H9 (cell line): ENCODE results near the gene PEX14. TPM values are rescaled to one million over a fixed set of nuclear protein-coding genes. Genes with fewer than 3 reads are reported as not detected.

ENCODE experiments used
- DNase-seq: peaks from one replicate; pipeline ENCODE4 v3.0.0-alpha.2; 2017
- H2AFZ ChIP-seq: one replicate; pipeline ENCODE4 v1.6.1; 2013; ENCODE audit warnings: mild to moderate bottlenecking, low read length, control low read depth, moderate library complexity
- H2AK5ac ChIP-seq: 2 replicates; pipeline ENCODE4 v1.6.1; 2013; ENCODE audit warnings: low read length, control low read depth, mixed read lengths; ENCODE audit not compliant: insufficient read length
- H2BK120ac ChIP-seq: one replicate; pipeline ENCODE4 v1.6.1; 2013; ENCODE audit warnings: low read depth, mild to moderate bottlenecking, low read length, control low read depth, inconsistent platforms; ENCODE audit not compliant: poor library complexity, severe bottlenecking
- H2BK12ac ChIP-seq: 2 replicates; pipeline ENCODE4 v1.6.1; 2013; ENCODE audit warnings: low read length, control low read depth, mixed read lengths, low read depth; ENCODE audit not compliant: insufficient read length
- H2BK15ac ChIP-seq: 2 replicates; pipeline ENCODE4 v1.6.1; 2013; ENCODE audit warnings: low read depth, low read length, control low read depth
- H2BK20ac ChIP-seq: one replicate; pipeline ENCODE4 v1.6.1; 2013; ENCODE audit warnings: low read depth, mild to moderate bottlenecking, low read length, control low read depth, inconsistent platforms; ENCODE audit not compliant: poor library complexity, severe bottlenecking
- H2BK5ac ChIP-seq: 2 replicates; pipeline ENCODE4 v1.6.1; 2013; ENCODE audit warnings: low read length, control low read depth, mixed read lengths; ENCODE audit not compliant: insufficient read length
- H3K14ac ChIP-seq: 2 replicates; pipeline ENCODE4 v1.6.1; 2013; ENCODE audit warnings: low read length, control low read depth; ENCODE audit not compliant: insufficient read depth
- H3K18ac ChIP-seq: 2 replicates; pipeline ENCODE4 v1.6.1; 2013; ENCODE audit warnings: low read depth, mild to moderate bottlenecking, mixed read lengths, low read length, control low read depth; ENCODE audit not compliant: insufficient read length
- H3K23ac ChIP-seq: 2 replicates; pipeline ENCODE4 v1.6.1; 2013; ENCODE audit warnings: low read length, control low read depth, mixed read lengths, low read depth; ENCODE audit not compliant: insufficient read length
- H3K23me2 ChIP-seq: 2 replicates; pipeline ENCODE4 v1.6.1; 2013; ENCODE audit warnings: low read depth, mild to moderate bottlenecking, mixed read lengths, low read length, control low read depth; ENCODE audit not compliant: insufficient read length, poor library complexity, severe bottlenecking
- H3K27ac ChIP-seq: 2 replicates; pipeline ENCODE4 v1.5.1; 2013; ENCODE audit warnings: low read length, control low read depth, mixed read lengths, low read depth; ENCODE audit not compliant: insufficient read length
- H3K27me3 ChIP-seq: 2 replicates; pipeline ENCODE4 v1.6.1; 2013; ENCODE audit warnings: low read length, control low read depth, inconsistent platforms; ENCODE audit not compliant: insufficient read depth
- H3K4ac ChIP-seq: 2 replicates; pipeline ENCODE4 v1.6.1; 2013; ENCODE audit warnings: low read depth, mild to moderate bottlenecking, control low read depth, inconsistent platforms, low read length, moderate library complexity
- H3K4me1 ChIP-seq: 2 replicates; pipeline ENCODE4 v1.6.1; 2013; ENCODE audit warnings: low read length, control low read depth, inconsistent platforms; ENCODE audit not compliant: insufficient read depth
- H3K4me2 ChIP-seq: 2 replicates; pipeline ENCODE4 v1.6.1; 2013; ENCODE audit warnings: low read length, control low read depth, mixed read lengths; ENCODE audit not compliant: insufficient read length, insufficient read depth
- H3K56ac ChIP-seq: 2 replicates; pipeline ENCODE4 v1.6.1; 2013; ENCODE audit warnings: low read depth, mild to moderate bottlenecking, mixed read lengths, low read length, control low read depth; ENCODE audit not compliant: insufficient read length
- H3K79me1 ChIP-seq: 2 replicates; pipeline ENCODE4 v1.6.1; 2013; ENCODE audit warnings: low read depth, mild to moderate bottlenecking, moderate library complexity, low read length, control low read depth, inconsistent platforms; ENCODE audit not compliant: insufficient read depth, poor library complexity, severe bottlenecking
- H3K79me2 ChIP-seq: 2 replicates; pipeline ENCODE4 v1.6.1; 2013; ENCODE audit warnings: low read length, control low read depth, inconsistent platforms; ENCODE audit not compliant: insufficient read depth
- H3K9ac ChIP-seq: 2 replicates; pipeline ENCODE4 v1.6.1; 2013; ENCODE audit warnings: low read length, control low read depth, mixed read lengths; ENCODE audit not compliant: insufficient read length; ENCODE audit errors: extremely low read depth
- H3K9me3 ChIP-seq: one replicate; pipeline ENCODE4 v1.6.1; 2013; ENCODE audit warnings: low read depth, low read length, inconsistent platforms; ENCODE audit not compliant: control insufficient read depth
- H3T11ph ChIP-seq: one replicate; pipeline ENCODE4 v1.6.1; 2013; ENCODE audit warnings: mild to moderate bottlenecking, low read length, control low read depth, inconsistent platforms
- H4K20me1 ChIP-seq: one replicate; pipeline ENCODE4 v1.6.1; 2013; ENCODE audit not compliant: control insufficient read depth, insufficient read length, insufficient read depth
- H4K5ac ChIP-seq: 2 replicates; pipeline ENCODE4 v1.6.1; 2013; ENCODE audit warnings: low read depth, mild to moderate bottlenecking, mixed read lengths, low read length, control low read depth; ENCODE audit not compliant: insufficient read length
- H4K8ac ChIP-seq: replicated peaks from 2 replicates; pipeline ENCODE4 v1.6.1; 2013; ENCODE audit warnings: low read length, control low read depth, mixed read lengths, low read depth; ENCODE audit not compliant: insufficient read length
- H4K91ac ChIP-seq: 2 replicates; pipeline ENCODE4 v1.6.1; 2013; ENCODE audit warnings: low read depth, mild to moderate bottlenecking, moderate library complexity, mixed read lengths, low read length, control low read depth; ENCODE audit not compliant: insufficient read length
- H3K27ac Mint-ChIP-seq, 3 experiments: 2 replicates in 2 of 3; 3 replicates in 1 of 3; pipeline ENCODE4 v1.8.0; 2020 to 2021; ENCODE audit warnings: mixed read lengths in 3 of 3, mild to moderate bottlenecking in 1 of 3, moderate library complexity in 1 of 3
- H3K27me3 Mint-ChIP-seq: 2 replicates; pipeline ENCODE4 v1.8.0; 2021; ENCODE audit warnings: low read depth, mild to moderate bottlenecking, moderate library complexity, mixed read lengths
- H3K36me3 Mint-ChIP-seq, 3 experiments: 2 replicates in 2 of 3; 3 replicates in 1 of 3; pipeline ENCODE4 v1.8.0; 2020 to 2021; ENCODE audit warnings: low read depth in 3 of 3, mixed read lengths in 3 of 3; ENCODE audit not compliant: insufficient read depth in 1 of 3
- H3K4me1 Mint-ChIP-seq, 2 experiments: 2 replicates each; pipeline ENCODE4 v1.8.0; 2020; ENCODE audit warnings: mixed read lengths in 2 of 2
- H3K4me3 Mint-ChIP-seq, 2 experiments: 2 replicates in 1 of 2; 3 replicates in 1 of 2; pipeline ENCODE4 v1.8.0; 2020 to 2021; ENCODE audit warnings: mild to moderate bottlenecking in 2 of 2, mixed read lengths in 2 of 2, moderate library complexity in 1 of 2
- H3K9me3 Mint-ChIP-seq, 2 experiments: 2 replicates in 1 of 2; 3 replicates in 1 of 2; pipeline ENCODE4 v1.8.0; 2020; ENCODE audit warnings: mild to moderate bottlenecking in 2 of 2, mixed read lengths in 2 of 2, moderate library complexity in 1 of 2
- WGBS: extraction: QIAGEN DNeasy Blood & Tissue Kit; methylation state at CpG from one replicate; pipeline ENCODE4 v1.1.7; 2013; ENCODE audit warnings: missing lambda C conversion rate, low lambda C conversion rate, mixed read lengths; ENCODE audit not compliant: insufficient read length; ENCODE audit errors: extremely low coverage; 5-methylcytosine and 5-hydroxymethylcytosine counted together
- total RNA-seq: library from RNA; stranded (reverse); gene quantifications from 2 replicates; pipeline ENCODE4 v1.2.1, GENCODE V29; 2021
- TF ChIP-seq, protein P1 (sequence below): fragments of 200-600 bp; sonication (generic); conservative IDR thresholded peaks from 3 replicates; pipeline ENCODE4 v1.8.0; 2021; ENCODE audit warnings: antibody characterized with exemption, mild to moderate bottlenecking

The PEX14 gene
- total RNA-seq, 1 experiment from 2014 or later = 23.9 TPM

DNA sequence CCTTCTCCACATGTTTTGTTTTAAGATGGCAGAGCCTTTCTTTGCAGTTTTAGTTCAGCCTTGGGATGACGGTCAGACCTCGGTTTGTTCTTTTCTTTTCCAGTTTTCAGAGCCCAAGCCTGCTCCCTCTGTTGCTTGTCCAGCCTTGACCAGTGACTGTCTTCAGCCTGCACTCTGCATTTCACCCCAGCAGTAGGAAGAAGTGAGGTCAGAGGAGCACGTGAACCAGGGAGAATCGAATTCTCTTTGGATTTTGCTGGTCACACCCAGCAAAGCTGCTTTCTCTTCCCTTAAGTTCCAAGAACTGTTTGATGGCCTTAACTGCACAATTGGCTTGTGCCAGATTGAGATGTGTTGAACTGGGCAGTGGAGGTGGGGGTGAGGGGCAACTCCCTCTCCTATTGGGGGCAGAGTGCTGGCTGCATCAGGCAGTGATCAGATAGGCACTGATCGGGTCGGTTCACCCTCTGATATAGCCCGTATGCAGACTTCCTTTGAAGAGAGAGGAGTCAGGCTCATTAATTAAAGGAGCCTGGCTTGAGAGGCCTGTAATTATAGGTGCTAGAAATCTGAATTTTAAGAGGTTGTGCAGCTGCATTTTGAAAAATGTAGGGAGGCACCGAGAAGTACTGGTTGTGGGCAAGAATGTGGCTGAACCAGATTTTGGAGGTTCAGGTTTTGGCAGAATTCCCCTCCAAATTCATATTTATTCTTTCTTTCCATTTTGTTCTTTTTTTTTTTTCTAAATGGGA, 42.4 kb downstream of the PEX14 start:
- TF ChIP-seq, protein P1, sequence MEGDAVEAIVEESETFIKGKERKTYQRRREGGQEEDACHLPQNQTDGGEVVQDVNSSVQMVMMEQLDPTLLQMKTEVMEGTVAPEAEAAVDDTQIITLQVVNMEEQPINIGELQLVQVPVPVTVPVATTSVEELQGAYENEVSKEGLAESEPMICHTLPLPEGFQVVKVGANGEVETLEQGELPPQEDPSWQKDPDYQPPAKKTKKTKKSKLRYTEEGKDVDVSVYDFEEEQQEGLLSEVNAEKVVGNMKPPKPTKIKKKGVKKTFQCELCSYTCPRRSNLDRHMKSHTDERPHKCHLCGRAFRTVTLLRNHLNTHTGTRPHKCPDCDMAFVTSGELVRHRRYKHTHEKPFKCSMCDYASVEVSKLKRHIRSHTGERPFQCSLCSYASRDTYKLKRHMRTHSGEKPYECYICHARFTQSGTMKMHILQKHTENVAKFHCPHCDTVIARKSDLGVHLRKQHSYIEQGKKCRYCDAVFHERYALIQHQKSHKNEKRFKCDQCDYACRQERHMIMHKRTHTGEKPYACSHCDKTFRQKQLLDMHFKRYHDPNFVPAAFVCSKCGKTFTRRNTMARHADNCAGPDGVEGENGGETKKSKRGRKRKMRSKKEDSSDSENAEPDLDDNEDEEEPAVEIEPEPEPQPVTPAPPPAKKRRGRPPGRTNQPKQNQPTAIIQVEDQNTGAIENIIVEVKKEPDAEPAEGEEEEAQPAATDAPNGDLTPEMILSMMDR = no peak
- Histone ChIP-seq H3K23me2 (no peaks in the 10 kb centered on the region), H3K79me1 (no peaks in the 10 kb centered on the region), H3K9ac (no peak overlapping the region), H3K4me1 (peaks cover 10% of the 10 kb centered on the region; the same call in 1 of the 2 replicates), H2BK120ac (no peak overlapping the region), H2BK20ac (no peak overlapping the region), H3K23ac (no peak overlapping the region), H2AK5ac (no peak overlapping the region), H2BK12ac (no peak overlapping the region), H3K14ac (no peak overlapping the region), H3K18ac (no peak overlapping the region), H4K8ac (no peak overlapping the region), H3K56ac (no peak overlapping the region), H3T11ph (no peak overlapping the region), H3K4ac (no peak overlapping the region), H2BK5ac (no peak overlapping the region), H3K9me3 (no peaks in the 10 kb centered on the region), H4K91ac (no peak overlapping the region), H2AFZ (no peak overlapping the region), H3K4me2 (no peak overlapping the region), H3K79me2 (peaks cover 2% of the 10 kb centered on the region; the same call in 1 of the 2 replicates), H4K5ac (no peak overlapping the region), H2BK15ac (no peak overlapping the region), H3K27me3 (no peaks in the 10 kb centered on the region), H4K20me1 (no peaks in the 10 kb centered on the region), H3K27ac (no peak overlapping the region)
- DNase-seq = no peak
- peaks cover 0 to 5% (median 2%) of the 10 kb centered on the region in 3 experiments; a peak in 3 of 7 replicates for H3K36me3 Mint-ChIP-seq
- WGBS = no CpG with 5 or more reads among the region's 8 CpGs
- no peaks in the 10 kb centered on the region for H3K27me3 Mint-ChIP-seq
- H3K27ac Mint-ChIP-seq = peak overlapping the region in 2 of 3 experiments; percentile 19 to 61; a peak in 4 of 7 replicates
- no peaks in the 10 kb centered on the region for H3K9me3 Mint-ChIP-seq
- H3K4me3 Mint-ChIP-seq = no peak overlapping the region
- peaks cover 54 to 68% of the 10 kb centered on the region in 2 experiments for H3K4me1 Mint-ChIP-seq
